ENCODE data around the gene APBB2.
"Not testable (repeated sequence)": the region's sequence is repeated elsewhere in the genome, so short reads cannot be mapped to it uniquely, and the experiment has no call there.

APBB2 gene

GRCh38 chr4:41060352-41061334 is 153.7 kb downstream of the APBB2 start:
- peak; percentile 61 for DNase-seq (ENCODE audit: low spot score)

GRCh38 chr4:41059411-41059810 is 154.9 kb downstream of the APBB2 start:
- not testable (repeated sequence) for DNase-seq (ENCODE audit: low spot score)

- no peak for DNase-seq (ENCODE audit: low spot score)
These were observed 155.9 kb downstream of the APBB2 start for GRCh38 chr4:41058426-41058825.

- no peak for DNase-seq (ENCODE audit: low spot score)
These were observed 156.9 kb downstream of the APBB2 start for GRCh38 chr4:41057467-41057866.

- no peak for DNase-seq (ENCODE audit: low spot score)
These were observed 162.1 kb downstream of the APBB2 start for GRCh38 chr4:41052287-41052686.

- no peak for DNase-seq (ENCODE audit: low spot score)
These were observed 163.2 kb downstream of the APBB2 start for GRCh38 chr4:41050880-41051775.

- DNase-seq (ENCODE audit: low spot score), result peak; percentile 11
These were observed 164.2 kb downstream of the APBB2 start for GRCh38 chr4:41050116-41050515.

- not testable (repeated sequence) for DNase-seq (ENCODE audit: low spot score)
These were observed 165.2 kb downstream of the APBB2 start for GRCh38 chr4:41049176-41049575.

- no peak for DNase-seq (ENCODE audit: low spot score)
These were observed 169.6 kb downstream of the APBB2 start for GRCh38 chr4:41044791-41045190.

GRCh38 chr4:41044165-41044564 is 170.2 kb downstream of the APBB2 start:
- DNase-seq (ENCODE audit: low spot score), result no peak

GRCh38 chr4:41043465-41043864 is 170.9 kb downstream of the APBB2 start:
- no peak for DNase-seq (ENCODE audit: low spot score)

GRCh38 chr4:41041551-41041950 is 172.8 kb downstream of the APBB2 start:
- DNase-seq (ENCODE audit: low spot score), result no peak

GRCh38 chr4:41039317-41039716 is 175.0 kb downstream of the APBB2 start:
- DNase-seq (ENCODE audit: low spot score), result no peak

GRCh38 chr4:41038304-41038703 is 176.0 kb downstream of the APBB2 start:
- DNase-seq (ENCODE audit: low spot score), result no peak

- no peak for DNase-seq (ENCODE audit: low spot score)
These were observed 185.2 kb downstream of the APBB2 start for GRCh38 chr4:41029098-41029497.

- no peak for DNase-seq (ENCODE audit: low spot score)
These were observed 185.8 kb downstream of the APBB2 start for GRCh38 chr4:41028392-41029076.

GRCh38 chr4:41026971-41027370 is 187.4 kb downstream of the APBB2 start:
- no peak for DNase-seq (ENCODE audit: low spot score)

- no peak for DNase-seq (ENCODE audit: low spot score)
These were observed 188.5 kb downstream of the APBB2 start for GRCh38 chr4:41025824-41026223.

- DNase-seq (ENCODE audit: low spot score), result no peak
These were observed 189.5 kb downstream of the APBB2 start for GRCh38 chr4:41024556-41025491.

- peak; percentile 27 for DNase-seq (ENCODE audit: low spot score)
These were observed 192.2 kb downstream of the APBB2 start for GRCh38 chr4:41022116-41022515.
